ENCODE measurements around the gene GRK5.

Gene GRK5

DNA sequence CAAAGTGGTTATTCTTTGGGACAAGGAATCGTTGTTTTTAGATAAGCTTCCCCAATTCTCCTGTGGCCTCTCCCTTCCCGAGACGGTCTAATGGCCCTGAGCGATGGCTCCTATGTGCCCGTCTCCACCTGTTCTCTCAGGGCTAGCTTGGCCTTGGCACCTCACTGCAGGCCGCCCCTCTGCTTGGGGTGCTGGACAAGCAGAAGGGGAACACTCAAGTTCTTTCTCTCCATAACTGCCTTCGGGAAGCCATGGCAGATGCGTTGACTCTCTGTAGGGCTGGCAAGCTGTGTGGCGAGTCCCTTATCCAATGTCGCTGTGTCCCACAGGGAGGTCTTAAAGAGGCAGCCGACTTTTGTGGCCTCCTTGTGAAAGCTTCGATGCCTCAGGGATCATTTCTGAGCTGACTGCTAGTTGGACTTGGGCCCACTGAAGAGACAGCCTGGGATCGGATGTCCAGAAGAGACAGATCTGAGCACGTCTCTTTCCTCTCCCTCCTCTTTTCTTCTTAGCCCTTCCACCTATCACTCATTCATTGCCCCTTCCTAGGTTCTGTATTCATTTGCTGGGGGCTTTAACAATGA lies 70.8 kb downstream of the GRK5 start:
- no peak for FAIRE-seq

DNA sequence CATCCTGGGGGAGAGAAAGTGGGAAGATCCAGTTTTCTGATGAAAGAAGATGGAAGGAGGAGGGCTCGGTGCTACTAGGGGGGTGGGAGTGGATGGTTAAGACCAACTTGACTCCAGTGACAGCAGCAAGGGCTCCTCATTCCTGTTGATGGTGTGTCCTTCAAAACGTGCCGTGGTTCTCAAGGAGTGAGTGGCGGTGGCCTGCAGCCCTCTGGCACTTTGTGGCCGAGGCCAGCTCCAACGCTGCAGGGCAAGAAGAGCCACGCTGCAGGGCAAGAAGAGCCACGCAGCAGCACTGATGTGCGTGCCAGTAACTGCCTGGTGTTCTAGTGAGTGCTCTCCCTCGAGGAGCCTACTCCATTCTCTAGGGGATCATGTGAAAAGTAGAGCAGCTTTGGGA lies 72.1 kb downstream of the GRK5 start:
- FAIRE-seq: no peak

DNA sequence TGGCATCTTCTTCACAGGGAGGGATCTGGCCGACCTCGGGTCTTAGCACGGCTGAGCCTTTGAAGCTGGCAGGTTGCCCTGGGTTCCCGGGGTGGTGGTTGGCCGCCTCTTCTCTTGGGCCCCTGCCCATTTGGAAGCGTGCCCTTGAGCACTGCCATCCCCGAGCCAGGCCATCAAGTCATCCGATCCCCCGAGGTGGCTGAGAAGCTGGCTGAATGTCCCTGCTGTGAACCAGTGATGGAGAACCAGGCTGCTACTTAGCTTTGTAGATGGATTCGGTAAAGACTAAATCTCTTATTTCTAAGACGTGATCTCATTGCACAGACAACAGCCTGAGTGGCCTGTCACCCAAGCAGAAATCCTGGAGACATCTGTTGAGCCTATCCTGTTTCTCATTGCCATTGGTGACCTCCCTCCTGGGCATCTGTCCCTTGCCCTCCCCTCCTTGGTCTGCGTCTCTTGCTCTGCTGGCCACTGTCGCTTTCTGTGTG lies 74.3 kb downstream of the GRK5 start:
- no peak for FAIRE-seq

DNA sequence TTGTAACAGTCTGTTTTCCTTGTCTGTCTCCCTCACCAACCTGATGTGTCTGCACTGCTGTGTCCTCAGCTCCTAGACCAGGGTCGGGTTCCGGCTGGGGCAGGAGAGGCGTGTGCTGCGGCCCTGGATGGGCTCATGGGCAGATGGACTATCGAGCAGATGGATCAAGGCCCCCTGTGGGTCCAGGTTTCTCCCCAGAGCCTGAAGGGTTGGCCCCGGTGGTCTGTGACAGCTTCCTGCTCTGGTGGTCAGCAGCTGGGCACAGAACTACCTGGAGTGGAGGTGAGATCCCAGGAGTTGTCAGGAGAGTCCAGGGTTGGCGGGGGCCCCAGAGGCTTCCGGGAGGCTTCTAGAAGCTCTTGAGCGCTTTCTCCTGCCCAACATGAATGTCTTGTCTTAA lies 75.1 kb downstream of the GRK5 start:
- FAIRE-seq: no peak

DNA sequence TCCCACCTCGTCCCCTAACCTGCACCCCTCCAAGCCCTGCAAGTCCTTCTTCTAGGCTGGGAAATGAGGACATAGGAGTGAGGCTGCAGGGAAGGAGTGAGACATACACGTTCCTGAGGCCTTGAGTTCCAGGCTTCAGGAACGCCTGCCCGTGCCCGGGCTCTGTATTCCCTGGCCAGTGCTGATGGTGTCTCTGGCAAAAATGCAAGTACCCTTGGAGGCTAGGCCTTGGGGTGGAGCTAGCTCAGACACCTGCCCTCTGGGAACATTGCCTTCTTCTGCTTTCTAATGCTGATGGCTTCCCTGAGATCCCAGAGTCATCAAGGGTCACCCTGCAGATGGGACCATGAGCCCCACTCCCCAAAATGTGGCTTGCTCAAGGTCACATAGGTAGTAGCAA lies 76.0 kb downstream of the GRK5 start:
- FAIRE-seq: no peak

DNA sequence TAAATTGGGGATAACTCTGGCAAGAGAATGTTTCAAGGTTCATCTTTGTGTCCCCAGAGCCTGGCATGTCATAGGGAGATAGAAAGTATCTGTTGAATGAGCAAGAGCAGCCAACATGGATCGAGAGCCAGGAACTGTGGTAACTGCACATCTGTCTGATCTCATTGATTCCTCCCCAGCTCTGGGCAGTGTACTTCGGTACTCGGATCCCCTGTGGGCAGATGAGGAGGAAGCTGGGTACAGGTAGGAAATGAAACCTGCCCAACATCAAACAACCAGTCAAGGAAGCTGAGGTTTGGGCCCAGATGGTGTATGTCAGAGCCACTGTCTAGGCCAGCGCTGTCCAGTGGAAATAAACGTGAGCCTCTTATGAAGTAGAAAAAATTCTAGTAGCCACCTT lies 76.4 kb downstream of the GRK5 start:
- FAIRE-seq: no peak

DNA sequence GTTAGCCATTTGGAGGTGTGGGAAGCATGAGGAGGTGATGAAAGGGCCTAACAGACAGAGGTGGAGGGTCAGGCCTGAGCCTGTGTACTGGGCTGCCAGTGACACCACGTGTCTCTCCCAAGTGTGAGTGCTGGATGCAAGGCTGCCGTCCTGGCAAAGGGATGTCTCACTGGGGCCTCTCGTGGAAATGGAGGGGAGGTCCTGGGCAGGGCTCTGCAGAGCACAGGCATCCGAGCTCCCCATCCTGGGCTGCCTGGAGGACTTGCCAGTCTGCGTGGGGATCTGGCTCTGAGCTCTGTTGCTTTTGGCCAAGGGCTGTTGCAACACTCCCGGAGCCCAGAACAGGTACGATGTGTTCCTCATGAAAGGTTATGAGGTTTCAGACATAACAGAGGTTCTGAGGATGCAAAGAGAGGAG lies 77.3 kb downstream of the GRK5 start:
- FAIRE-seq: no peak

DNA sequence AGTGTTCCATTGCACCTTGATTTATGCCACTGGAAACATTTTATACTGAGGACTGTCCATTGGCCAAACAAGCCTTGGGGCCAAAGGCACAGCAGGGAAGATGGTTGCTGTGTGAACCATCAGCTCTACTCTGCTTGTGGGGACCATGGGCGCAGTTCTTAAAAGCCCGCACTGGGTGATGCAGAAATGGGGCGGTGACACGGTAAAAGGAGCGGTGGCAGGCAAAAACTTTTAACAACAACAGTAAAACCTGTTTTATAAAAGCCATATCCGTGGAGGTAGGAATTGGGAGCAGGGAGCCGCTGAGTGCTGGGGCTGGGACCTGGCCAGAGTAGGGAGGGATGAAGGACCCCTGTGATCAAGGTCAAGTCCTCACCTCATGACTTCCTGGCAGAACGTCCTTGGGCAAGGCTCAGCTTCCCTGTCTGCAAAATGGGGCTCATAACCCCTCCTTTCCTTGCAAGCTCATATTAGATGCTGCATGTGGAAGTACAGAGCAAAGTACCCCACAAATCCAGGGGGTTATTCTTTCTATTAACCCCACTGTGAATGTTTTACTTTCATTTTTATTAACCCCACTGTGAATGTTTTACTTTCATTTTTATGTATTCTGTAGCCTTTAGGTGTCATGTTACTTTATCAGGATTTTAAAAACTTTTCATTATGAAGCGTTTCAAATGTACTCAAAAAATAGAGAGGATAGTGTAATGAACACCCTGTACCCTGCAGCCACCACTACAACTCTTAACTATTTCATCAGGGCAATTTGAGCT lies 78.3 kb downstream of the GRK5 start:
- FAIRE-seq: no peak

DNA sequence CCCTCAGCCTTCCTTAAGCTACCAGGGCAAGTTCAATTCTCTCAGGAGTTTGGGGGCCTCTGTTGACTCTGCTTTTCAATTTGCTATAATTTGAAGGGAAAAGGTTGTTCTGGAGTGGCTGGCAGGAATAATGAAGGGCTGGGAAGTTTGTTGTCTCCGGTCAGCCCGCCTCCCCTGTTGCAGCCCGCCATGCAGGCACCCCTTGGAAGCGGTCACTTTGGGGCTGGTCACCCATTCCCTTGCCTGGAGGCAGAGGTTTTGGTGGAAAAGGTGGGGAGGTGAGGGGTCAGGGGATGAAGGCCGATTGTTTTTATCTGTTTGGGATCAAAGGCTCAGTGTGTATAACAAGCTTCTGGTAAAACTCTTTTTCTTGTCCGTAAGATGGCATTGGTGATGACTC lies 79.1 kb downstream of the GRK5 start:
- FAIRE-seq: no peak

DNA sequence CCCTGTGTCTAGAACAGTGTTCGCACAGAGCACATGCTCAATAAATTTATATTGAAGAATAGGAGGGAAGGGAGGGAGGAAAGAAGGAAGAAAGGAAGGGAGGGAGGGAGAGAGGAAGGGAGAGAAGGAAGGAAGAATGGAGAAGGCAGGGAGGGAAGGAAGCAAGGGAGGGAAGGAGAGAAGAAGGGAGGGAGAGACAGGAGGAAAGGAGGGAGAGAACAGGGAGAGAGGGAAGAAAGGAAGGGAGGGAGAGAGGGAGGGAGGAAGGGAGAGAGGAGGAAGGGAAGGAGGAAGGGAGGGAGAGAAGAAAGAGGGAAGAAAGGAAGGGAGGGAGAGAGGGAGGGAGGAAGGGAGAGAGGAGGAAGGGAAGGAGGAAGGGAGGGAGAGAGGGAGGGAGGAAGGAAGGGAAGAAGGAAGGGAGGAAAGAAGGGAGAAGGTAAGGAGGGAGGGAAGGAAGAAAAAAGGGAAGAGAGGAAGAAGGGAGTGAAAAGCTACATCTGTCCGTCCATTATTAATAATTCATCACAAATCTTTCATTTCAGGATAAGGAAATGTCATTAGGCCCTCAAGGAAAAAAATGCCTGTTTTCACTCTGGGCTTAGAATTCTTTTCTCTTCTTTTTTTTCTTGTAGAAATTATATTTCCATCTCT lies 79.7 kb downstream of the GRK5 start:
- no peak for FAIRE-seq

DNA sequence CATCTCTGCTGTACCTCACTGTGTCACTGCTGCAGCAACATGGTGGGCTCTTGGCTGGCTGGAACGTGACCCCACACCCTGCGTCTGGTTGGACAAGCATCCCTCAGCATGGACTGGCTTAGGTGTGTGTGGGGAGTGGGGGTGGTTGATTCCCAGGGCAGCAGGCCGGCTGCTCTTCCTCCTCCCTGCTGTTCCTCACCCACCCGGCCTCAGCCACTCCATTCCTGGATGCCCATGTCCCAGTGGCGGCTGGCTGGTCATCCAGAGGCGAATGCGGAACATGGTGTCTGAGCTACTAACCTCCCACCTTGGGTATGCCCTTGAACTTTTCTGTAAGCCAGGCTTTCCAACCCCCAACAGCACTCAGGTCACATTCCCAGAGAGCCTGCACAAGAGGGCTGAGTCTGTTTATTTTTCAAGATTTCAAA lies 81.2 kb downstream of the GRK5 start:
- no peak for FAIRE-seq

DNA sequence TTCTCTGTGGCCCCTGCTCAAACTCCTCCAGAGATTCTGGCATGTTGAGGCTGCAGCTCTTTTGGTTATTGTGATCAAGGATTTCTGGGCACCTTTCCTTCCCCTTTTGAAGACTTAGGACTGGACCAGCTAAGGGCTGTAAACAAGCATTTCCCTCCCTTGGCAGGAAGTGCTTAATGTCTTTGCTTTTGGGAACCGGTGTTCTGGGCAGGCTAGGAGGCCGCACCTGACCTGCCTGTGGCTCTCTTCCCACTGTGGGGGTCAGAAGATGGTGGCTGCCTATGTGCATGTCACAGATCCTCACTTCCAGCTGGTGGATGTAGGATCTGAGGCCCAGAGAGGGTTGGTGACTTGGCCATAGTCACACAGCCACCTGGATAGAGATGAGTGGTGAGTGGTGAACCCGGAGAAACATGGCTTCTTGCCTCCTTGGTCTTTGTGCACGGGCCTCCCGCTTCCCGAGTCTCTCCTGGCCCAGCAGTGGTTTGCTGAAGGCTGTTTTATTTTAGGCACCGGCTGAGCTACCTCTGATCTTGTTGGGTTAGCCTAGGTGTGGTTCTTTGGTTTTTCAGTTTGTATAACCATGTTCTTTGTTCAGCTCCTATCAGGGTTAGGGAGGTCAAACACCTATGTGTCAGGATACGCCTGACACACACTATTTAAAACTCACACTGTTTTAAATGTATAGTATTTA lies 82.0 kb downstream of the GRK5 start:
- FAIRE-seq: no peak

DNA sequence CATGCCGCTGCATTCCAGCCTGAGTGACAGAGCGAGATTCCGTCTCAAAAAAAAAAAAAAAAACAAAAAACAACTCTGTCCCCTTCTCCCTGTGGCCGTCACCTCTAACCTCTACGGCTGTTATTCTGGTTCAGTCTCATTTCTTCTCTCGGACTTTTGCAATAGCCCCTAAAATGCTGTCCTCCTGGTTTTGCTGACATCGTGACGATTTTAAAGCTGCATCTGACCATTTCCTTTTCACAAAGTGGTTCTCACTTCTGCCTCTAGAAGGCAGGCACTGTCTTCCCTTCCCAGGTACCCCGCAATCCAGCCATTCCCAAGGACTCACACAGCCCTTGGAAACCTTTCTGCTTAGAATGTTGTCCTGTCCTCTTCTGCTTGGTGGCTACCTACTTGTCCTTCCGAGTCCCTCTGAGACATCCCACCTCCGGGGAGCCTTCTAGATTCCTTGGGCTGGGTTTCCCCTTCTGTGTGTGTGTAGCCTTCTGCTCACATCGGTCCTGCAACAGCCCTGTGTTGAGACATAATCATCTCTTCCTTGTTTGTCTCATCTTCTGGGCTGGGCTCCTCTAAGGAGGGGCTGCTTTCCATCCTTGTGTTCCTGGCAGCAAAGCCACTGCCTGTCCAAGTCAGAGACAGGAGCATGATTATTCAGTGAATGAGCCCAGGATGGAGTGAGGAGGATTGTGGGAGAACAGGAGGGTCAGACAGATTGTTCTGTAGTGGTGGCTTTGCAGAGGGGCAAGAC lies 83.1 kb downstream of the GRK5 start:
- FAIRE-seq: no peak

DNA sequence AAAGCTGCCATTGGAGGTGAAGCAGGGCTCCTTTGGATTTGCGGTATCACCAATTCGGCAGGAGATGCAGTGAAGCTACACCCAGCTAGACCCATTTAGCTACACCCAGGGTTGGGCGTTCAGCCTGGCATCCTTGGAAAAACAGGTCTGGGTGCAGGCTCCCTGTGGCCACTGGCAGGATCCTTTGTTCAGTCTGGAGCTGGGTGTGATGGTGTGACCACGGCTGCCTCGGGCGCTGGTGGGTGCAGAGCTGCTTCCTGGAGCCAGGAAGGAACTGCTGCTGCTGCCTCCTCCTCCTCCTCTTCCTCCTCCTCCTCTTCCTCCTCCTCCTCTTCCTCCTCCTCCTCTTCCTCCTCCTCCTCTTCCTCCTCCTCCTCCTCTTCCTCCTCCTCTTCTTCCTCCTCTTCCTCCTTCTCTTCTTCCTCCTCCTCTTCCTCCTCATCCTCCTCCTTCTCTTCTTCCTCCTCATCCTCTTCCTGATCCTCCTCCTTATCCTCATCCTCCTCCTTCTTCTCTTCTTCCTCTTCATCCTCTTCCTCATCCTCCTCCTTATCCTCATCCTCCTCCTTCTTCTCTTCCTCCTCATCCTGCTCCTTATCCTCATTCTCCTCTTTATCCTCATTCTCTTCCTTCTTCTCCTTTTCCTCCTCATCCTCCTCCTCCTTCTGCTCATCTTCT lies 84.0 kb downstream of the GRK5 start:
- no peak for FAIRE-seq

DNA sequence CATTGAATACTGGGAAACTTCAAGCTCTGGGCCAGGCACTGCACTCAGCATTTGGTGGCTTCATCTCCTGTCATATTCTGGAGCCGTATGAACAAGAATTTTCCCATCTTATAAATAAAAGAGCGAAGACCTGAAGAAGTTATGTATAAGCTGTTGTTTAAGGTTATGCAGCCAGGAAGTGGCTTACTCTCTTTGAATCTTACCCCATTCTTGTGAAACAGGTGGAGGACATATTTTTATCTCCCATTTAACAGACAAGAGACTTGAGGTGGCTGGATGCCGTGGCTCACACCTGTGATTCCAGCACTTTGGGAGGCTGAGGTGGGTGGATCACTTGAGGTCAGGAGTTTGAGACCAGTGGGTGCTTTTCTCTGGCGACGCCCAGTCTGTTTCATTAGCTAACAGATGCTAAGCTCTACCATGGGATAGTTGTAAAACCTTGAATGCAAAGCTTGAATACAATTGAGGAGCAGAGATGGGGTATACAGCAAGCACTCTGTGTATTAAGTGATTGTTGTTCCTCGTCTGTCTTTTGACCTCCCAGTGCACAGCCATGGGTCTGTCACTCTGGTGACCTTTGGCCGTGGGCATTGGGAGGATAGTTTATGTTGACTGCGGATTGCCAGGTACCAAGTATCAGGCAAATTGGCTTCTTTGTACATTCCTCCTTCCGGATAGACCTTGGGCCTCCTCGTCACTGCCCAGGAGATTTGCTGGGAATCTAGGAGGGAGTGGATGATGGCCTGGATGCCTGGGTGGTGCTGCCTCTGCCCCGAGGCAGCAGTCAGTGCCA lies 85.8 kb downstream of the GRK5 start:
- no peak for FAIRE-seq

DNA sequence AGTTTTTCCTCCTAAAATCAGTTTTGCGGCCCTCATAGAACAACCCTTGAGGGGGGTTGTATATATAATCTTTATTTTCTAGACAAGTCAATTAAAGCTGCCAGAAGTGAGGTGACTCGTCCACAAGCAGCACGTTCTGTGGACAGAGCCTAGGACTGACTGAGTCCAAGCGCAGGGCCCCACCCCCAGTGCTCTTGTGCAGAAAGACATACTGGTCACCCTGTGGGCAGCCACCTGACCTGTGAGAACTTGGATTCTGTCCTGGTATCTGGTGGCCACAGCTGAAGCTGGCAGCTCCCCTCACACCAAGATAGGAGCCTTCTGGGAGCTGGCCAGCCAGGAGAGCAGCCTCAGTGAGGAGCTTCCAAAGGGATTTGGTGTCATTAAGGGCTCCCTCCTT lies 89.3 kb downstream of the GRK5 start:
- no peak for FAIRE-seq

DNA sequence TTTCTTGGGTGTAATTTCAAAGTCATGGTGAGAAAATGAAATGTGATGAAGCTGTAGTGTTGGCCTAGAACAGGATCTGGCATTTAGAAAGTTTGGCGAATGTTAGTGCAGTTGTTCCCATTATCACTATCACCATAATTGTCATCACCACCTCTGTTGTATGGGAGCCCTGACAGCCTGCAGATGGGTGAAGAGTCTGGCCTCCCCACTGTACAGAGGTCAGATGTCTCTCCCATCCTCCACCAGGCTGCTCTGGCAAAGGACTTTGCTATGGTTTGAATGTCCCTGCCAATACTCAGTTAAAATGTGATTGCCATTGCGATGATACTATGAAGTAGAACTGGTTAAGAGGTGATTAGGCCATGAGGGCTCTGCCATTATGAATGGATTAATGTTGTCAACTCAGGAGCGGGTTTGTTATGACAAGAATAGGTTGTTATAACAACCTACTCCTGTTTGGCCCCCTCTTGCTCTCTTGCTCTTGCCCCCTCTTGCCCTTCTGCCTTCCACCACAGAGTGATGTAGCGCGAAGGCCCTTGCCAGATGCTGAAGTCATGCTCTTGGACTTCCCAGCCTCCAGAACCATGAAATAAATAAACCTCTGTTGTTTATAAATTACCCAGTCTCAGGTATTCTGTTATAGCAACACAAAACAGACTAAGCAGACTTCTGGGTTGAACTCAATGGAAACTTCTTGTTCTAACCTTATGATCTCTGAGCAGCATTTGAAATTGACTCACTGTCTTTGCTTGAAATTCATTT lies 90.0 kb downstream of the GRK5 start:
- FAIRE-seq: no peak

DNA sequence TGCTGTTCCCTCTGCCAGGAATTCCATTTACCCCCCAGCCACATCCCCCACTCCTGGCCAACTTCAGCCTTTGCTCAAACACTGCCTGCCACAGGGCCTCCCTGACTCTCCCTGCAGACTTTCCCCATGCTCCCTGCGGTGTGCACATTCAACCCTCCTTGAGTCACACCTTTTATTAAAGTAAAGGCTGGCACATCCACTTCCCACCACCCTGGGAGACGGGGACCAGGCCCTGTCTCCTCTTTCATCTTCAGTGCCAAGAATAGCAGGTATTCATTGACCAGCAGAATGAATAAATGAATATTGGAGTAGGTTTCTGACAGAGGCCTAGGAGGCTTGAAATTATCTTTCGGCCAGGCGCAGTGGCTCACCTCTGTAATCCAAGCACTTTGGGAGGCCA lies 91.4 kb downstream of the GRK5 start:
- no peak for FAIRE-seq

DNA sequence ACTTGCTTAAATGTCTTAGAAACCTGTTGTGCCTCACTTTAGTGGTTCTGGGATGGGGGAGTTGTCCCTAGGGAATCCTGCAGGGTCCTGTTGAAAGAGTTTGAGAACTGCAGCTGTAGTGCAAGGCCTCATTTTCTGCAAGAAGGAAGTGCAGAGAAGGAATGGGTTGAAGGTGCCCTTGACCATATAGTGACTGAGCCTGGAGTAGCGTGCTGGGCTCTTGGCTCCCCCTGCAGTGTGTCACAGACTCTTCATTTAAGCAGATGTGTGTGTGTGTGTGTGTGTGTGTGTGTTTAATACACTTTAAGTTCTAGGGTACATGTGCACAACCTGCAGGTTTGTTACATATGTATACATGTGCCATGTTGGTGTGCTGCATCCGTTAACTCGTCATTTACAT lies 92.2 kb downstream of the GRK5 start:
- FAIRE-seq: no peak

DNA sequence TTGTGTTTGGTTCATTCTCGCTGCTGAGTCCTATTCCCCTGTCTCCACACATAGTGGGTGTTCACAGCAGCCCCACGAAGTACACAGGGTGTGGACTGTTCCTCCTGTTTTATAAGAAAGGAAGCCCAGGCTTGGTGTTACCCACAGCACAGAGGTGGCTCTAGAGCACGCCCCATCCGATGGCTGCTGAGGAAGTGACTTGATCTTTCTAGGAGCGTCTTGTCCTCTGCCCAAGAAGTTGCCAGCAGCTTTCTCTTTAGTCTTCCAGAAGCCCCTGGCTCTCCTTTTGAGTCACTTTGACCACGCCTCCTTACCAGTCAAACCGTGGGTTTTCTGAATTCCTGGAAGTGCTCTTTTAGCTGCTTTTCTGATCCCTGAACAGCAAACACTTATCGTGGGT lies 94.0 kb downstream of the GRK5 start:
- FAIRE-seq: no peak

DNA sequence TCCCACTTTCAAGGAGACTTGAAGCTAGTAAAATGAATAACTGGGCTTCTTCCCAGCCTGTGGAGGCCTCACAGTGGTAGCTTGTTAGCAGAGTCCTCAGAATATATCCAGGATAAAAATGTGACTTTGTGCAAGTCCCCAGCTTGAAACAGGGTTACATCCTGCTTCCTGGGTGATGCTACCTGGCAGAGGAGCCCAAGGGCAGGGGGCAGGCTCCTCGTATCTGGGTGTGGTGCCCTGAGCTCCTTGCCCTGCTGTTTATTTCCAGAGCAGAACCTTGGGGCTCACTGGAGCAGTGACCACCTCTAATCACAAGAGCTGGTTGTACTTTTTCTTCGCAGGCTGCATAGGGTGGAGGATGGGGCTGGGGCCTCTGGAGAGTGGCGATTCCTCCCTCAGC lies 94.8 kb downstream of the GRK5 start:
- no peak for FAIRE-seq

Measured in TTC549 (cell line).